ENCODE data around the gene UQCRC2.
A peak's percentile ranks its signal among the peaks of the same experiment; 100 is the strongest.

The UQCRC2 gene

DNA sequence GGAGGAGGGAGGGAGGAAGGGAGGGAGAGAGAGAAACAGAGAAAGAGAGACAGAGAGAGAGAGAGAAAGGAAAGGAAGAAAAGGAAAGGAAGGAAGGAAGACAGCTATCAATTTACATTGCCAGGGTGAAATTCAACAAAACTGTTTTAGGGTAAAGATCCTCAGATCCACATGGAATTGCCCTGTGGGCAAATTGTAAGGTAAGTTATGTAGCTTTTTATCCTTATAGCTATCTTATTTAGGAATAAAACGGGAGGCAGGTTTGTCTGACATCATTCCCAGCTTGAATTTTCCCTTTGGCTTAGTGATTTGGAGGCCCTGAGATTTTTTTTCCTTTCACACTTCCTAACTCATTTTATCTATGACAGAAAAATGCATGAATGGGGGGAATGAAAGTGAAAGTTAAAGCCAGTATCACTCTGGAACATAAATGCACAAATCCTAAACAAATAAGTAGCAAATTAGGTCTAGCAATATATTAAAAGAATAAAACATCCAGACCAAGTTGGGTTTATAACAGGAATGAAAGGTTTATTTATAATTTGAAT lies 3.4 kb upstream of the UQCRC2 start:
- Histone ChIP-seq H3K27ac (ENCODE audit: extremely low read depth, low read depth, low read length) (no peak overlapping the region), H3K9me3 (ENCODE audit: control insufficient read depth, insufficient read depth, low read depth, low read length) (no peaks in the 10 kb centered on the region), H3K36me3 (ENCODE audit: control insufficient read depth in 2 of 2, insufficient read depth in 1 of 2, low read length in 2 of 2) (no peaks in the 10 kb centered on the region; a peak in 1 of 3 replicates), H3K4me1 (ENCODE audit: control insufficient read depth, insufficient read depth, low read length) (peaks cover 4% of the 10 kb centered on the region; the same call in 1 of the 2 replicates), H3K4me3 (ENCODE audit: low read depth, low read length) (no peak overlapping the region)
- POLR2A ChIA-PET = interaction anchor here (0.7 to 1.1 kb wide), 3 partner anchors 9 to 981 kb away, joined by 3 to 7 read pairs (median 5); no protein-coding TSS in a partner anchor
- peak; percentile 87 for TF ChIP-seq PRDM1 (tag by site-specific recombination; IDR thresholded peaks at IDR 0.05)
- TF ChIP-seq ZNF366 (tag by site-specific recombination; conservative IDR thresholded peaks at IDR 0.05) = peak; percentile 40; the same call in 1 of the 2 replicates
- TF ChIP-seq BCL11B (tag by site-specific recombination; IDR thresholded peaks at IDR 0.05; ENCODE audit: low read depth) = no peak
- TF ChIP-seq FEZF1 (tag by site-specific recombination; IDR thresholded peaks at IDR 0.05) = no peak
- TF ChIP-seq, protein P1, sequence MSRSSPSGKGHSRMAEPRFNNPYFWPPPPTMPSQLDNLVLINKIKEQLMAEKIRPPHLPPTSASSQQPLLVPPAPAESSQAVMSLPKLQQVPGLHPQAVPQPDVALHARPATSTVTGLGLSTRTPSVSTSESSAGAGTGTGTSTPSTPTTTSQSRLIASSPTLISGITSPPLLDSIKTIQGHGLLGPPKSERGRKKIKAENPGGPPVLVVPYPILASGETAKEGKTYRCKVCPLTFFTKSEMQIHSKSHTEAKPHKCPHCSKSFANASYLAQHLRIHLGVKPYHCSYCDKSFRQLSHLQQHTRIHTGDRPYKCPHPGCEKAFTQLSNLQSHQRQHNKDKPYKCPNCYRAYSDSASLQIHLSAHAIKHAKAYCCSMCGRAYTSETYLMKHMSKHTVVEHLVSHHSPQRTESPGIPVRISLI (tag by site-specific recombination; IDR thresholded peaks at IDR 0.05) = 0 out of 2 replicates have a peak, but pooled peaks have one; percentile 29
- CTCF ChIA-PET = interaction anchor here (0.6 to 0.7 kb wide), 2 partner anchors 219 to 239 kb away, joined by 3 to 5 read pairs; no protein-coding TSS in a partner anchor

DNA sequence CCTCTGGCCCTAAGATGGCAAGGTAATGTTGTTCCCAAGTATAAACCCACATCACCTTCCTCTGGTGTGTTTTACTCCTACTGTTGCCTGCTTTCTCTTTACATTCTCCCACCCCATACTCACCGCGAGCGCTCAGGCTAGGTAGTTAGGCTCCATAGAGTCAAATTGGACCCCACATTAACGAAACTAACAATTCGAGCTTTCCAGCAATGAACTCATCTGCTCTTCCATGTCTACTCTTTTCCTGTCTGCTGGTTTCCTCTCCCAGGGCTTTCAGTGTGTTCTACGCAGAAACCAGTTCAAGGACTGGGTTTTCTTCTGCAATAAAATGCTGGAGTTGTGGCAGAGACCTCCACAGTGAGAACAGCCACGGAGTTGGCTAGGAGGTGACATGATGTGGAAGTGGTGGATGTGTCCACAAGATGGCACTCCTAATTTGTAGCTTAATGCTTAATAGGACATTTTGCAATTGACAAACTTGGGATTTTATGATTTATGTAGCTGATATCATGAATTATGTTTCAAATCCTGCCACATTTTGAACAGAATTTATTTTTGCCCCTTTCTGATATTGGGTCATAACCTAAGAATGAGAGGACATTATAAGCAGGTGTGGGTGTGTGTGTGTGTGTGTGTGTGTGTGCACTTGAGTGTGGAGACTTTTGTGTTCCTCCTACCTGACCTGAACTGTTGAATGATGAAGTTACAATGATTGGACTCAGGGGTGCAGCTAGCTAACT lies 2.2 kb upstream of the UQCRC2 start:
- H3K4me3 ChIP-seq (ENCODE audit: low read depth, low read length) = no peak overlapping the region
- POLR2A ChIA-PET = interaction anchor here (0.6 to 0.7 kb wide), 2 partner anchors 147 to 375 kb away, joined by 3 to 4 read pairs; no protein-coding TSS in a partner anchor
- H3K36me3 ChIP-seq (ENCODE audit: control insufficient read depth in 2 of 2, insufficient read depth in 1 of 2, low read length in 2 of 2) = peaks cover 0 to 7% of the 10 kb centered on the region in 2 experiments; a peak in 2 of 3 replicates
- H3K9me3 ChIP-seq (ENCODE audit: control insufficient read depth, insufficient read depth, low read depth, low read length) = no peaks in the 10 kb centered on the region
- no peak for TF ChIP-seq ZNF302 (tag by site-specific recombination; IDR thresholded peaks at IDR 0.05; ENCODE audit: low read depth)
- TF ChIP-seq, protein P2, sequence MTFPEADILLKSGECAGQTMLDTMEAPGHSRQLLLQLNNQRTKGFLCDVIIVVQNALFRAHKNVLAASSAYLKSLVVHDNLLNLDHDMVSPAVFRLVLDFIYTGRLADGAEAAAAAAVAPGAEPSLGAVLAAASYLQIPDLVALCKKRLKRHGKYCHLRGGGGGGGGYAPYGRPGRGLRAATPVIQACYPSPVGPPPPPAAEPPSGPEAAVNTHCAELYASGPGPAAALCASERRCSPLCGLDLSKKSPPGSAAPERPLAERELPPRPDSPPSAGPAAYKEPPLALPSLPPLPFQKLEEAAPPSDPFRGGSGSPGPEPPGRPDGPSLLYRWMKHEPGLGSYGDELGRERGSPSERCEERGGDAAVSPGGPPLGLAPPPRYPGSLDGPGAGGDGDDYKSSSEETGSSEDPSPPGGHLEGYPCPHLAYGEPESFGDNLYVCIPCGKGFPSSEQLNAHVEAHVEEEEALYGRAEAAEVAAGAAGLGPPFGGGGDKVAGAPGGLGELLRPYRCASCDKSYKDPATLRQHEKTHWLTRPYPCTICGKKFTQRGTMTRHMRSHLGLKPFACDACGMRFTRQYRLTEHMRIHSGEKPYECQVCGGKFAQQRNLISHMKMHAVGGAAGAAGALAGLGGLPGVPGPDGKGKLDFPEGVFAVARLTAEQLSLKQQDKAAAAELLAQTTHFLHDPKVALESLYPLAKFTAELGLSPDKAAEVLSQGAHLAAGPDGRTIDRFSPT (tag by site-specific recombination; IDR thresholded peaks at IDR 0.05) = no peak
- TF ChIP-seq, protein P3, sequence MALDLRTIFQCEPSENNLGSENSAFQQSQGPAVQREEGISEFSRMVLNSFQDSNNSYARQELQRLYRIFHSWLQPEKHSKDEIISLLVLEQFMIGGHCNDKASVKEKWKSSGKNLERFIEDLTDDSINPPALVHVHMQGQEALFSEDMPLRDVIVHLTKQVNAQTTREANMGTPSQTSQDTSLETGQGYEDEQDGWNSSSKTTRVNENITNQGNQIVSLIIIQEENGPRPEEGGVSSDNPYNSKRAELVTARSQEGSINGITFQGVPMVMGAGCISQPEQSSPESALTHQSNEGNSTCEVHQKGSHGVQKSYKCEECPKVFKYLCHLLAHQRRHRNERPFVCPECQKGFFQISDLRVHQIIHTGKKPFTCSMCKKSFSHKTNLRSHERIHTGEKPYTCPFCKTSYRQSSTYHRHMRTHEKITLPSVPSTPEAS (tag by site-specific recombination; IDR thresholded peaks at IDR 0.05) = peak; percentile 89
- no peak for TF ChIP-seq ZNF426 (tag by site-specific recombination; IDR thresholded peaks at IDR 0.05)
- peak; percentile 43 for TF ChIP-seq ZNF654 (tag by site-specific recombination; IDR thresholded peaks at IDR 0.05; ENCODE audit: low read depth)
- TF ChIP-seq EGR2 (tag by site-specific recombination; IDR thresholded peaks at IDR 0.05; ENCODE audit: low read depth) = peak; percentile 40; the same call in 1 of the 2 replicates
- no peak for TF ChIP-seq ZFHX2 (tag by site-specific recombination; conservative IDR thresholded peaks at IDR 0.05)
- no peak for TF ChIP-seq ZNF529 (tag by site-specific recombination; IDR thresholded peaks at IDR 0.05; ENCODE audit: insufficient replicate concordance)
- TF ChIP-seq ZNF23 (tag by site-specific recombination; IDR thresholded peaks at IDR 0.05; ENCODE audit: borderline replicate concordance) = no peak
- no peak for TF ChIP-seq WT1 (tag by site-specific recombination; IDR thresholded peaks at IDR 0.05)
- TF ChIP-seq, protein P4, sequence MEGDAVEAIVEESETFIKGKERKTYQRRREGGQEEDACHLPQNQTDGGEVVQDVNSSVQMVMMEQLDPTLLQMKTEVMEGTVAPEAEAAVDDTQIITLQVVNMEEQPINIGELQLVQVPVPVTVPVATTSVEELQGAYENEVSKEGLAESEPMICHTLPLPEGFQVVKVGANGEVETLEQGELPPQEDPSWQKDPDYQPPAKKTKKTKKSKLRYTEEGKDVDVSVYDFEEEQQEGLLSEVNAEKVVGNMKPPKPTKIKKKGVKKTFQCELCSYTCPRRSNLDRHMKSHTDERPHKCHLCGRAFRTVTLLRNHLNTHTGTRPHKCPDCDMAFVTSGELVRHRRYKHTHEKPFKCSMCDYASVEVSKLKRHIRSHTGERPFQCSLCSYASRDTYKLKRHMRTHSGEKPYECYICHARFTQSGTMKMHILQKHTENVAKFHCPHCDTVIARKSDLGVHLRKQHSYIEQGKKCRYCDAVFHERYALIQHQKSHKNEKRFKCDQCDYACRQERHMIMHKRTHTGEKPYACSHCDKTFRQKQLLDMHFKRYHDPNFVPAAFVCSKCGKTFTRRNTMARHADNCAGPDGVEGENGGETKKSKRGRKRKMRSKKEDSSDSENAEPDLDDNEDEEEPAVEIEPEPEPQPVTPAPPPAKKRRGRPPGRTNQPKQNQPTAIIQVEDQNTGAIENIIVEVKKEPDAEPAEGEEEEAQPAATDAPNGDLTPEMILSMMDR (tag by site-specific recombination; IDR thresholded peaks at IDR 0.05) = peak; percentile 41; the same call in 1 of the 2 replicates
- no peak for TF ChIP-seq ZNF585B (tag by site-specific recombination; IDR thresholded peaks at IDR 0.05)
- TF ChIP-seq ZNF266 (tag by site-specific recombination; IDR thresholded peaks at IDR 0.05; ENCODE audit: low read depth) = no peak
- CTCF ChIA-PET = interaction anchor here (0.5 to 1.2 kb wide), 11 partner anchors 9 to 1048 kb away, joined by 3 to 9 read pairs (median 3); no protein-coding TSS in a partner anchor
- peaks cover 4% of the 10 kb centered on the region; the same call in 1 of the 2 replicates for H3K4me1 ChIP-seq (ENCODE audit: control insufficient read depth, insufficient read depth, low read length)
- no peak overlapping the region for H3K27ac ChIP-seq (ENCODE audit: extremely low read depth, low read depth, low read length)
